GM19463 (cell line): ENCODE data around the gene CPNE4.
"Not testable (repeated sequence)": the region's sequence is repeated elsewhere in the genome, so short reads cannot be mapped to it uniquely, and the experiment has no call there.

ENCODE experiments used
- ATAC-seq: cut with Tn5 transposase; IDR thresholded peaks from one replicate; pipeline ENCODE4 v1.9.1; 2021; ENCODE audit warnings: mild to moderate bottlenecking, moderate library complexity; ENCODE audit not compliant: unreplicated experiment

Gene CPNE4

DNA sequence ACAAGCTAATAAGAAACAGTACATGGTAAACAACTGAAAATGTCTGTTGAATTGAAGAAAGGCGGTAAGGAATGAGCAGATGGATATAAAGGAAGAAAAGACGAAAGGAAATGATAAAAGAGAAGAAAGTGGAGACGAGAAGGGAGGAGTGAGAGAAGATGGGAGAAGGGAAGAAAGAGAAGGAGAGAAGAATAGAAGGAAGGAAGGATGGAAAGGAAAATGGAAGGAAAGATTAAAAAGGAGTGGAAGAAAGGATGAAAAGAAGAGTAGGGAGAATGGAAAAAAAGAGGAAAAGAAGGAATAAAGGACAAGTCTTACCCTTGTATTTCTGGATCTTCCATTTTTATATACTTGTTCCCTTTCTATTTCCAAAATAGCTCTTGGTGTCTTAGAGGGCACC is 17.7 kb downstream of the CPNE4 start:
- no peak for ATAC-seq

DNA sequence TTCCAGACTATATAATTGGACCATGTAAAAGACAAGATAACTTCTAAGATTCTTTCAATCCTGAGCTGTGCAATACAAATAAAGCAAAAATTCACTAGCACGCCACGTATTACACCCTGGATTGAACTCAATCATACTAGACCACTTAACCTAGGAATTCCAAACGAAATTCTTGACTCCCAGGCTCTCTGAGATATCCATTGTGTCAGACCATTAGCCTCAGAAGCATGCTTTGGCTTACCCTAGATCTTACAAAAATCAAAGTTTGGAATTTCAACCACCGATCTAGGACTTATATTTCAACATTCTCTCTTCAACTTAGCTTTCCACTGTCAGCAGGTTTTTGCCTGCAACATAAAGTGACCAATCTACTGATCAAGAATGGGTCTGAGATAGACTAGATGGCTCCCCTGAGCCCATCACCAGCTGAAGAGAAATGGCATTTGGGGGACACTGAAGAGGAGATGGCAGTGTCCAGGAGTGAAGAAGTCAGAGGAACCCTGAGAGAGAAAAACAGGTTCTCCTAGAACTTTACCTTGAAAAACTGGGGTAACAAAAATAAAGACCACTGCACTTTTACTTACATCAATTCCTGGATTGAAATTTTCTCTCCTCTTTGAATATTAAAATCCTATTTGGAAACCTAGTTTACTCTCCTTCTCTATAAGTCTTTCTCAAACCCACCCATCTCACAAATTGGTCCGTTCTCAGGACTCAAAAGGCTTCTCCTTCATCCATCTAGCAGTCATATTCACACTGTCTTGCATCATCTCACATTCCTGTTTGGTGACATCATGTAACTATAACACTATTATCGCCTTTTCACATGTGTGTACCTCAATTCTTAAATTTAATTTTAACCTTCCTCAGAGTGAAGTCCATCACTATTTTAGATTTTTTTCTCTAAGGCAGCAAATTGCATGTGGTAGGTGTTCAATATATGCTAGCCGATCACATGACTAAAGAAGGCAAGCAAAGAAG is 18.5 kb downstream of the CPNE4 start:
- ATAC-seq: no peak

DNA sequence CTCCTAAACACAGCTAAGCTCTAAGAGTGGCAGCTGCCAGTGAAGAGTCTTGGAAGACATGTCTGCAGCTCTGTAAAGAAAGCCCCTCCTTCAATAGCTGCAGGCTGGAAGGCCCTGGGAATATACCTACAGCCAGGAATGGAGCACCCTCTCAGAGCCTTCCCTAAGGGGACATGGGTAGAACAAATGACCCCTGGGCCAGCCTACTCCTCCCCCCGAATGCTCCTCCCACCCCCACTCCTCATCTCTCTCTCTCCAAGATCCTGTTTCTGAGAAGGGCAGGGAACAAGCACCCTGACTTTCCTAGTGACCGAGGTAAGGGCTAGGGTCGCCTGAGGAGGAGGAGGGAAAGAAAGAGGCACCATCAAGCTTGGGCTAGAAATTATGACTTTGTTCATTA is 20.7 kb downstream of the CPNE4 start:
- ATAC-seq: no peak

DNA sequence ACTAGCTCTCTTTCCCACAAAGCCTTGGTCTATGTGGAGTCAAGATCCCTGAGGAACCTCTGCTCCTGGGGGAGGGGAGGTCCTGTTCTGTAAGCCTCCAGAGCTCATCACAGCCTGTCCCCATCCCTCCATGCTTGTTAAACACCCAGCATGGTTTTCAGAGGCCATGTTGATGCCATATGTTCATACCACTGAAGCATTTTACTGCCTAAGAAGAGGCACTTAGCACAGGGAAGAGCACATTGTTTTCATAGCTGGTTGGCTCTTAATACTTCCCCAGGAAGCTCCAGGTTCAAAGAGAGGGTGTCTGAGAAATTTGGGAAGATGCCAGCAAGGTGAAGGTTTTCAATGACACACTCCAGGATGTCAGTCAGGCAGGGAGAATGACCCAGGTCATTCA is 25.6 kb downstream of the CPNE4 start:
- ATAC-seq: no peak

DNA sequence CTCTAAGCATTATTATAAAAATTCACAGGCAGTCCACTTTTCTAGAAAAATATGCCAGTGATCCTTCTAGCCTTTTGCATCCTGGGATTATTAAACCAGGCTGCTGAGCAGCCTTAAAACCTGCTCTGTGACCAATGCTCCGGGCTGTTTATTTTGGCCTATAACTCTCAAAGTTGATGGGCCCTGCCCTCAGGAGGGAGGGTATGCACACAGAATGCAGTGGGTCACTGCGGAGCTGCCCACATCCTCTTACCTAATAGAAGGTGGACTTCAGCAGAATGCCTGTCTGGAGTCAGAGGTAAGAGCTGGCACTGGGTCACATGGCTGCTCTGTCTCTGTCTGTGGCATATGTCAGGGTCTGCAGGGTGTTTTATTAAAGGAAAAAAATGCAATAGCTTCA is 26.0 kb downstream of the CPNE4 start:
- ATAC-seq: no peak

DNA sequence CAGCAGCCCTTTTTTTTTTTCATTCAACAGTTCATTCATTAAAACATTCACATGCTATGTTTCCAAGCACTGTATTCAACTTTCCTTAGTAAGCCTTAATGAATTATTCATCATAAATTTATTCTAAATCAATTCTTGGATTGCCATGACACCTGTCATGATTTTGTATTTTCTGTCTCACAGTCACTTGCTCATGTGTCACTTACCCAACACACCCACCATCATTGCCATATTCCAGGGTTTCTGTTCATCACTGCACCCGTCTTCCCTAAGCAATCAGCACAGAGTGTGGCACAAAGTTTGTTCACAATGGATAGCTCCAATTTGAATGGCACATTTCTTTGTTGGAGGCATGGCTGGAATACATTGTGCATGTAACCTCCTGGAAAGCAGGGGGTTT is 27.2 kb downstream of the CPNE4 start:
- ATAC-seq: no peak

DNA sequence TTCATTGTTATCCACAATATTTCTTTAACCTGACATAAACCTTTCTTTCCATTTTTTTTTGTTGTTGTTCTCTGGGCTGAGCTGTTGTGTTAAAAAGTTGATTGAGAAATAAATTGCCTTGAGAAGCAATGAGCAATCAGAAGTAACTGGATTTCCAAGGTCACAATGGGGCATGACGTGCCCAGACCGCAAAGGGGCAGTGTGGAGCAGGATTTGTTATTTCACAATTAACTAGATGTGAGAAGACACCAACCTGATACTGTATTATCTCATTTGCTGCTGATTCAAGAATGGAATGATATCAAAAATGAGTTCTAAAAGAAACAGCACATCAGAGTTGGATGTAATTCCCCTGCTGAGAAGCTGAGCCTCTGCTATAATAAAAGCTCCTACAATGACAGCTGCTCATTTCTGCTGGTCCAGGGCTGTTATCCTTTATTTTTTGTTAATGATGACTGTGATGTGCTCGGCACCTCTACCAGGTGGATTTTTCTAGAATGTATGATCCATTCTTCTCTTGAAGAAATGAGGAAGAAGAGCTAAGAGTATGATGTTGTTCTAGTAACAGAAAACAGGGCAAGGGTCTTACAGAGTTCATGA is 28.1 kb downstream of the CPNE4 start:
- no peak for ATAC-seq

DNA sequence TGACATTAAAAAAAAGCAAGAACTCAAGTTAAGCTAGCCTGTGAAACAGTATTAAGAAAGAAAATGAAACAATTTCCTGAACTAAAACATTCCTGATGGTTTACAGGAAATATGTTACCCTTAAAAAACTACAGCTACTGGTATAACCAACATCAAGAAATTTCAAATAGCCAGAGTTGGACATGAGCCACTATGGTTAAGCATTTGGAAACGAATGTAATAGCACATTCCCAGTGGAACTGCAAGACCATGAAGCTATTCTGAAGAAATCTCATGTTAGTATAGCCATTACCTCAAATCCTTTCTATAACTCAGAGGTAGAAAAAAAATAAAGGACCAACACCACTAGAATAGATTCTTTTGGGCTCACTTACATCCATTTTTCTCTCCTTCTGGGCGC is 30.2 kb downstream of the CPNE4 start:
- ATAC-seq: no peak

DNA sequence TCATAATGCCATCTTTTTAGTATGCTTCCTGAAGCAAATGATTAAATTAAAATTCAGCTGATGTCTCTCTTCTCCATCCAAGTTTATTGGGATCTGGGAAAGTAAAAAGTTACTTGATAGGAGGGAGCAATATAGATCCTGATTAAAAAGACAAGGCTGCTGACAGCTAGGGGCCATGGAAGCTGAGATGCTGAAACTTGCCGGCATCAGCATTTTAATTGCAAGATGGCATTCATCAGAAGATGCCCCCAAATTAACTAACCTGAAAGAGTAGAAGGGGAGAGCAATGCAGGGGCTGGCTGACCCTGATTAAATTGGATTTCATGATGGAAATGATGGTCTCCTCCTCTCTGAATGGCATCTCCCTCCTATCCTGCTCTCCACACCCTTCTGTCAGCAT is 31.1 kb downstream of the CPNE4 start:
- no peak for ATAC-seq

DNA sequence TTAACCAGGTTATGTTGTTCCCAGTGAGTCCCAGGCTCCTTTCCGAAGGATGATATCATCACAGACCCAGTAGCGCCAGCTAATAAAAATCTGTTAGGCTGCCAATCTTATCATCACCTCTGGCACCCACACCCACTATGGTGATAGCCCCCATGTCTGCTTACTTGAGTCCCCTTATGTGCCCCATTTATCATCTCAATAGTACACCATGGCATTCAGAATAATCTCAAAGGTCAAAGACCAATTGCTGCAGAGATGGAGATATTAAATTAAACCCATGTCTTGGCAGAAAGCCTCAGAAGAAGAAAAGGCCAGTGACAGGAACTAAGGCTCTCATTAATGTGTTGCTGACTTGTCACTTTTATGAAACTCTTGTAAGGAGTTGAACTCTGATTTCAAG is 32.8 kb downstream of the CPNE4 start:
- ATAC-seq: no peak

DNA sequence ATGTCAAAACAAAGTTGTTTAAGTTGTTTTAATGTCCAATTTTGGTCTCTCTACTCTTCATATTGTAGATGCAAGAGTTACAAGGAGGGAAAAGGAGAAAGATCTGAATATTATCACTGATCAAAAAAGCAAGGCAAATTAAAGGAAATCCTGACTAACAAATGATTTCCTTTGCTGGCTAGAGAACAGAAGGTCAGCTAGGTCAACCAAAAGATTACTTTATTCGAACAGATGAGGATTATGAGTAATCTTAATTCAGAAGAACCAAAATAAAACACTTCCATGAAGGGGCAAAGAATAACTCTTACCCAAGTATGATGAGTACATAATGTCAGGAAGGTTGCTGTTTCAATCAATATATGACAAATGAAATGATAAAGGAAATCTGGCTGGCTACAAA is 33.8 kb downstream of the CPNE4 start:
- no peak for ATAC-seq

DNA sequence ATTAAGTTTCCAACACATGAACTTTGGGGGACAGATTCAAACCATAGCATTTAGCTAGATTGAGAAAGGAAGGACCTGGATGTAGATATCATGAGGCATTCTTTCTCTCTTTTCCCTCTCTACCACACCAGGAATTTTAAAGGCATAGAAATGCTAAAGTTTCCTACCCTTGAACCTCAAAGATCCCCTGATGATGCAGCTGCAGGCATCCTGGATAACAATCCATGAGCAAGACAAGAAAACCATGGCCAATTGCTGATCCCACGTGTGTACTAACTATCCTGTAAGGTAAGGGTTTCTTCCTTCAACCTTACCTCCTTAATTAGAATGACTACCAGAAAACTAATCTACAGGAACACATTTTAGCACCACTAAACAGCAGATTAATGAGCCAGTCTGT is 36.8 kb downstream of the CPNE4 start:
- no peak for ATAC-seq

DNA sequence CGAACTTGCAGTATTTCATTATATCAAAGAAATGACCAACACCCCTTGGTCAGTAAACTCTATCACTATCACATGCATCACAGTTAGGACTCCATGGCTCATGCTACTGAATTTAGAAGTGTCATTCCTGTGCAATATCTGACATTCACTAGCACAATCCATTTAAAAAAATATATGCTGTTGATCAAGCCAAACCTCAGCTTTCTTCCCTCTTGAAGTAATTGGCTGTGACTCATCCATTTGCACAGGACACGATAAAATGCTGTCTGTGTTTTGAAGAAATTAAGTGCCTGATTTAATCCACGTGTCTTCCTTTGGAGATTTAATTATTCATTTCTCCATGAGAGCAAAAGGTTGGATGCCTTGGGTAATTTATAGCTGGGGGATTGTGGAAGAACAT is 38.9 kb downstream of the CPNE4 start:
- ATAC-seq: no peak

DNA sequence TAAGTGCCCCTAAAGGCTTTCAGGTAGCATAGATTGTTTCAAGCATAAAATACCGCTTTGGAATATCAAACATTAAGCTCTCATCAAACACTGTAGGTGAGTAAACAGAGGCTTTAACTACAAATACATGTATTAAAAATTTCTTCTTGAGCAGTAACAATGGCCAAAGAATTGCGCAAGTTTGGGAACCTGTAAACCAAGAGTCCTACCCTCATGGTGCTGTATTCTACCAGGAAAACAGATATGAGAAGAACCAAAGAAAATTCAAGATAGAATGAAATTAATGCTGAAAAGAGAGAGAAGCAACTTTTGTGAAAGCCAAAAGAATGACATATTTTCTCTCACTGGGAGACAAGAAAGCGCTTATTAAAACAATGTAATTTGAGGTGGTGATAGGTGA is 45.5 kb downstream of the CPNE4 start:
- no peak for ATAC-seq

DNA sequence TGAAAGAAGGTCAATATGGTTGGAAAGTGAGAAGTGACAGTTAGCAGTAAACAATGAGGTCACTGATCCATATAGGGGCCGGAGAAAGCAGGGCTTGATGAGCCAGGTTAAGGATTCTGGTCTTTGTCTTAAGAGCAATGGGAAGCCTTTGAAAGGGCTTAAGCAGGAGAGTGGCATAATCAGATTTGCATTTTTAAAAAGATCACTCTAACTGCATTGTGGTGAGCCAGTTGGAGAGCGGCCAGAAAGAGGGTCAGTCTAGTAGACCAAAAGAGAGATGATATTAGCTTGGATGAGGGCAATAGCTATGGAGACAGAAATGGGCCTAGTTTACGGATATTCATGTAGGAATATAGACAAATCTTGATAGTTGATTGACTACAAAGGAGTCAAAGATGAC is 46.6 kb downstream of the CPNE4 start:
- ATAC-seq: no peak

DNA sequence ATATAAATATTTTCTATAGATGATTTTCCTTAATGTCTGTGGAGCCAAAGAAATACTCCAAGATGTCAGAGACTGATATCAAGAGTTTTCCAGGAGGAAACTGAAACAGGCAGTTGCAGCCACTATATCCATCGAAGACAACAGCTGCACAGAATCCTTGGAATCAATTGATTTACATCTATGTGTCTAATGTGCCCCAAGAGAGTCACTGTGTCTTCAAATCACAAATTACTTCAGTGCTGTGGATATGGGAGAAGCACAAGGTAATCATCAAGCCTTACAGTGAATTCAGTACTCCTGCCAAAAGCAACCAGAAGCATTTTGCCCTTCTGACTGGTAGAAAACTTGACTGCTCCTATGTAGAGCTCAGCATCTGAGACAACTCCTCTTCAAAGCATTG is 51.1 kb downstream of the CPNE4 start:
- ATAC-seq: no peak

DNA sequence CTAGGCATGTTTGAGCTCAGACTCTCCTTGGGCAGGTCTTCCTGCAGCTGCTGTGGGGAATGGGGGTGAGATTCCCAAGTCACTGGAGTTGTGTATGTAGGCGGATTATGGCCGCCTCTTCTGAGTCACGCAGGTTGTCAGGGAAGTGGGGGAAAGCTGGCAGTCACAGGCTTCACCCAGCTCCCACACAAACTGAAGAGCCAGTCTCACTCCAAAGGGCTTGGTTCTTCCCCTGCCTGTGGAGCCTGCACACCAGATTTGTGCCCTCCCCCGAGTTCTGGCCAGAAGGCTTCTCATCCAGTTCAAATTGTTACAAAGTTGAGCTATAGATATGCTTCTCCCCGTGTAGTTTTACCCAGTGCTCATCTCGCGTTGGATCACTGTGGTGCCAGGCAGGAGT is 53.5 kb downstream of the CPNE4 start:
- no peak for ATAC-seq

DNA sequence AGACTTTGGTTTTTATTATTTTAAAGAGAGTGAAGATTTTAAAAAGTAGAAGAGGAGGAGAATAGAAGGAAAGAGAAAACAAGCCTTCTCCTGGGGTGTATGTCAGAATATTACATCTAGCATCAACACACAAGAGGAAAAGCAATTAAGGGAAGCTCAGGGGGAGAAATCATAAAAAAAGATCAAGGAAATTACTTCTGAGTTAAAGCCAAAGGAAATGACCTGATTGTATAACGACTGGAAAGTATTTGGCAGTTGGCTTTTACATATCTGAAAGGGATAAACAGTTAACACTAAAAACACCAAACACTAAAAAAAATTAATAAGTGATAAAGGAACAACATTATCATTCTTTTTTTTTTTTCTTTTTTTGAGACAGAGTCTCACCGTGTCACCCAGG is 58.4 kb downstream of the CPNE4 start:
- no peak for ATAC-seq

DNA sequence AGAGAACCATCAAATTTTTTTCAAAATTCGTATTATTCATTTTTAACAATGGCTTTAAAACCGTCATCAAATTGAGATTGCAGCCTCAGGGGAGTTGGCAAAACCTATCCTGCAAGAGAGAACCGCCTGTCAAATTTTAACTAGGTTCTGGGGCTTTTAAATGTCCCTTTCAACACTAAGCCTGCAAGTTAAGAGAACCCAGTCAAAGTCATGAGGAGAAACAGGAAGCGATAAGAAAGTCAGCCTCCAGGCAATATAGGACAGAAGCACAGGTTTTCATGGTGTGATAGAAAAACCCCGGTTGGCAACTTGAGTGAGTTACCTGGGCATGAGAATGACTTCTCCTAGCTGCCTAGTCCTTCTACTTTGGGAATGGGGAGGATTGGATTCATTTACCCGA is 59.8 kb downstream of the CPNE4 start:
- ATAC-seq: no peak

DNA sequence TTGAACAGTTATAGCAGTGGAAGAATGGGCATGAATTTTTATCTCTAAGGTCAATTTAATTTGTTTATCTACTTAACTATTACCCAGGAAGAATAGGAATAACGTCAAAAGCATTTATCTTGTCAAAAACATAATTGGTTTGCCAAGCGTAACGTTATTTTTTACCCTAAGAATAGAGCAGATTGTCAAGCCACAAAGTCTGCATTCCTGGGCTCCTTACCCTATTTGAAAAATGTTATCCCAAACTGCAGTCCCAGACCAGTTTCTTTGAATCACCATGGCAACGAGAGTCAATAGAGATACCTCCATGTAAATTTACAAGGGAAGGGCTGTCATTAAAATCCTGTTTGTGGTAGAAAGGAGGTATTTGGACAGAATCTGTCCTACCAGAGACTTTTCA is 61.1 kb downstream of the CPNE4 start:
- ATAC-seq: no peak

DNA sequence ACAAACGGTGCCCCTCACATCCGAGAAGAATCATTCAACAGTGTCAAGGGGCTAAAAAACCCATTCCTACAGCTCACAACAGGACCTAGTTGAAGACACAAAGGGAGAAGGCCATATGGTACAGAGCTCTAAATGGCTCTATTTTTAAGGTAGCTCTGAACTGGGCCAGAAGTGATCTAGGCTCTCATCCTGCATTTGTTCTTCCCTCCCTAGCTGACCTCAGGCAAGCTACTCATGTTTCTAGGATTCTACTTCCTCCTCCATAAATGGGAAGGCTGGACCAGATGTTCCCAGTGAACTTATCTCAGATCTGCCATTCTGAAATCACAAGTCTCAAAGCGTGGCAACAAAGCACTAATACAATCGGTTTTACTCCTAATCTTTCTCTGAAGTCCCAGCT is 62.3 kb downstream of the CPNE4 start:
- ATAC-seq: no peak

DNA sequence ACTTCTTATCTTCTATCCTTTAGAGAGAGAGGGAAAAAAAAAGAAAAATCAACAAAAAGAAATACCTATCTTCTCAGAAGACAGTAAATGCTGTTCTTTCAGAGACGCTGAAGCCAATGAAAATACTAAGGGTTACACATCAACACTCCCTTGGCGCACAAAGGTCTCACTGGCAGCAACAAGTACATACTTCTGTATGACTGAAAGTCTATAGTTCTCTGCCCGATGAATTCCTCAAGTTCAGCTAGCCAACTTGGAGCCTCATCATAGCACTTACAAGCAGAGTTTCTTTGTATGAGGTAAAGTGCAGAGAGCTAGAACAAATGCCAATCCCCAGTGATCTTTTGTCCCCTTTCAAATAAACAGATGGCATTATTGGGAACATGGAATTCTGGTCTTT is 62.7 kb downstream of the CPNE4 start:
- ATAC-seq: no peak

DNA sequence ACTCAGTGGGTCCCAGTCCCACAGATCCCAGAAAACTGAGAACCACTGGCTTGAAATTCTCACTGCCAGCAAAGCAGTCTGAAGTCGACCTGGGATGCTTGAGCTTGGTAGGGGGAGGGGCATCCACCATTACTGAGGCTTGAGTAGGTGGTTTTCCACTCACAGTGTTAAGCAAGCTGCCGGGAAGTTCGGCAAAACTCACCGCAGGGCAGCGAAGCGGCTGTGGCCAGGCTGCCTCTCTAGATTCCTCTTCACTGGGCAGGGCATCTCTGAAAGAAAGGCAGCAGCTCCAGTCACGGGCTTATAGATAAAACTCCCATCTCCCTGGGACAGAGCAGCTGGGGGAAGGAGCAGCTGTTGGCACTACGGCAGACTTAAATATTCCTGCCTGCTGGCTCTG is 71.4 kb downstream of the CPNE4 start:
- not testable (repeated sequence) for ATAC-seq
